Osteoblast (primary cell): ENCODE data around the gene TELO2. TPM values are rescaled to one million over a fixed set of nuclear protein-coding genes. Genes with fewer than 3 reads are reported as not detected.

ENCODE experiments used
- DNase-seq: peaks from one replicate; pipeline ENCODE4 v3.0.0; 2011; ENCODE audit warnings: low spot score, mixed read lengths; ENCODE audit not compliant: insufficient read length; ENCODE audit errors: missing footprints
- H2AFZ ChIP-seq: 2 replicates; pipeline ENCODE4 v1.6.0; 2011; ENCODE audit warnings: mild to moderate bottlenecking, low read length
- H3K27ac ChIP-seq: 2 replicates; pipeline ENCODE4 v1.5.1; 2011; ENCODE audit warnings: mild to moderate bottlenecking, low read depth, low read length, moderate library complexity
- H3K27me3 ChIP-seq: 2 replicates; pipeline ENCODE4 v1.6.0; 2012; ENCODE audit warnings: mild to moderate bottlenecking, control low read depth, inconsistent platforms, low read length, moderate library complexity; ENCODE audit not compliant: insufficient read depth
- H3K36me3 ChIP-seq: 2 replicates; pipeline ENCODE4 v1.5.1; 2011; ENCODE audit warnings: mild to moderate bottlenecking, low read length, control low read depth, moderate library complexity; ENCODE audit not compliant: insufficient read depth
- H3K4me1 ChIP-seq: 2 replicates; pipeline ENCODE4 v1.5.1; 2011; ENCODE audit warnings: mild to moderate bottlenecking, low read length, control low read depth, moderate library complexity; ENCODE audit not compliant: insufficient read depth
- H3K4me2 ChIP-seq: 2 replicates; pipeline ENCODE4 v1.6.0; 2011; ENCODE audit warnings: mild to moderate bottlenecking, low read length; ENCODE audit not compliant: insufficient read depth
- H3K4me3 ChIP-seq: fragments of 200-600 bp; sonication (generic); 3 replicates; pipeline ENCODE4 v1.5.1; 2012; ENCODE audit warnings: mild to moderate bottlenecking, low read length, inconsistent platforms; ENCODE audit not compliant: insufficient read depth
- H3K79me2 ChIP-seq: 2 replicates; pipeline ENCODE4 v1.6.0; 2012; ENCODE audit warnings: mild to moderate bottlenecking, low read length, control low read depth, inconsistent platforms; ENCODE audit not compliant: insufficient read depth
- H3K9me3 ChIP-seq: 2 replicates; pipeline ENCODE4 v1.5.1; 2011; ENCODE audit warnings: low read depth, low read length, control low read depth
- H4K20me1 ChIP-seq: 2 replicates; pipeline ENCODE4 v1.6.0; 2012; ENCODE audit warnings: mild to moderate bottlenecking, low read length, control low read depth; ENCODE audit not compliant: insufficient read depth
- CTCF ChIP-seq: IDR thresholded peaks from 2 replicates; pipeline ENCODE4 v1.5.1; 2011; ENCODE audit warnings: mild to moderate bottlenecking, low read depth, low read length, moderate library complexity; ENCODE audit errors: extremely low read depth
- total RNA-seq: library from RNA; depleted of rRNA; stranded (reverse); fragments of >200 nt; gene quantifications from 2 replicates; pipeline ENCODE4 v1.2.3, GENCODE V29; 2012

TELO2 gene
- total RNA-seq, 1 donor = 18.1 TPM

GRCh38 chr16:1550069-1550468 lies 56.9 kb downstream of the TELO2 start:
- Histone ChIP-seq H3K4me2 (no peak overlapping the region), H3K27me3 (no peaks in the 10 kb centered on the region), H3K36me3 (peaks cover 7% of the 10 kb centered on the region), H3K4me3 (no peak overlapping the region), H2AFZ (no peak overlapping the region), H3K79me2 (peaks cover 34% of the 10 kb centered on the region), H3K9me3 (no peaks in the 10 kb centered on the region), H4K20me1 (peaks cover 21% of the 10 kb centered on the region), H3K4me1 (peaks cover 13% of the 10 kb centered on the region), H3K27ac (no peak overlapping the region)
- TF ChIP-seq CTCF = no peak
- no peak for DNase-seq

GRCh38 chr16:1550696-1551095 lies 57.5 kb downstream of the TELO2 start:
- no peak overlapping the region for H2AFZ ChIP-seq
- no peak overlapping the region for H3K27ac ChIP-seq
- H4K20me1 ChIP-seq = peaks cover 21% of the 10 kb centered on the region
- H3K79me2 ChIP-seq = peaks cover 28% of the 10 kb centered on the region
- H3K36me3 ChIP-seq = peaks cover 12% of the 10 kb centered on the region
- no peak for DNase-seq
- peaks cover 13% of the 10 kb centered on the region for H3K4me1 ChIP-seq
- H3K4me3 ChIP-seq = no peak overlapping the region
- H3K27me3 ChIP-seq = no peaks in the 10 kb centered on the region
- no peak overlapping the region for H3K4me2 ChIP-seq
- no peaks in the 10 kb centered on the region for H3K9me3 ChIP-seq
- TF ChIP-seq CTCF = no peak

- H3K27me3 ChIP-seq = no peaks in the 10 kb centered on the region
- DNase-seq = no peak
- H3K36me3 ChIP-seq = peaks cover 12% of the 10 kb centered on the region
Measured at GRCh38 chr16:1551166-1551565, 58.0 kb downstream of the TELO2 start.

GRCh38 chr16:1552129-1552528 lies 59.0 kb downstream of the TELO2 start:
- H4K20me1 ChIP-seq = peaks cover 17% of the 10 kb centered on the region
- no peaks in the 10 kb centered on the region for H3K27me3 ChIP-seq

More at GRCh38 chr16:1551166-1551565, 58.0 kb downstream of the TELO2 start:
- peaks cover 23% of the 10 kb centered on the region for H3K79me2 ChIP-seq
- peaks cover 21% of the 10 kb centered on the region for H4K20me1 ChIP-seq
- H3K4me2 ChIP-seq = no peak overlapping the region
- no peak overlapping the region for H3K4me3 ChIP-seq
- H3K9me3 ChIP-seq = no peaks in the 10 kb centered on the region
- TF ChIP-seq CTCF = no peak
- no peak overlapping the region for H2AFZ ChIP-seq
- no peak overlapping the region for H3K27ac ChIP-seq
- H3K4me1 ChIP-seq = peaks cover 13% of the 10 kb centered on the region

More at GRCh38 chr16:1552129-1552528, 59.0 kb downstream of the TELO2 start:
- TF ChIP-seq CTCF = no peak
- Histone ChIP-seq H3K36me3 (peaks cover 14% of the 10 kb centered on the region), H3K27ac (no peak overlapping the region), H3K4me2 (no peak overlapping the region), H2AFZ (no peak overlapping the region), H3K79me2 (peaks cover 14% of the 10 kb centered on the region), H3K9me3 (no peaks in the 10 kb centered on the region), H3K4me1 (peaks cover 13% of the 10 kb centered on the region), H3K4me3 (no peak overlapping the region)
- no peak for DNase-seq
